Vagina (tissue), 2 donors: ENCODE results near the gene CAB39. TPM values are rescaled to one million over a fixed set of nuclear protein-coding genes. Genes with fewer than 3 reads are reported as not detected.

Source experiments
- DNase-seq, 2 donors: peaks; one replicate each; pipeline ENCODE4 v3.0.0-alpha.2; 2017; ENCODE audit errors: extremely low spot score in 2 of 2
- H3K27ac ChIP-seq: fragments of 200-600 bp; sonication (generic); one replicate; pipeline ENCODE4 v1.5.1; 2019
- H3K27me3 ChIP-seq: fragments of 200-600 bp; sonication (generic); one replicate; pipeline ENCODE4 v1.5.1; 2019
- H3K36me3 ChIP-seq, 2 donors: fragments of 200-600 bp; sonication (generic); one replicate each; pipeline ENCODE4 v1.5.1; 2017 to 2019
- H3K4me1 ChIP-seq: fragments of 200-600 bp; sonication (generic); one replicate; pipeline ENCODE4 v1.5.1; 2019
- H3K4me3 ChIP-seq, 2 donors: fragments of 200-600 bp; sonication (generic); 1 replicate in 1 of 2; 2 replicates in 1 of 2; pipeline ENCODE4 v1.5.1; 2016 to 2019
- H3K9me3 ChIP-seq: fragments of 200-600 bp; sonication (generic); one replicate; pipeline ENCODE4 v1.5.1; 2019
- POLR2A ChIP-seq, 2 donors: fragments of 450-650 bp; IDR thresholded peaks; one replicate each; pipeline ENCODE4 v1.6.1; 2017; ENCODE audit warnings: antibody characterized with exemption in 2 of 2, mild to moderate bottlenecking in 2 of 2, moderate library complexity in 2 of 2
- POLR2AphosphoS5 ChIP-seq, 2 donors: sonication (generic); formaldehyde crosslinking; IDR thresholded peaks; one replicate each; pipeline ENCODE4 v1.9.0; 2017; ENCODE audit warnings: antibody characterized with exemption in 2 of 2, mild to moderate bottlenecking in 2 of 2, low read depth in 1 of 2; ENCODE audit not compliant: insufficient read depth in 1 of 2
- intact Hi-C: fragments of 100-400 bp; cut with DNase I; formaldehyde crosslinking; loops from one replicate; pipeline ENCODE4 v1.15.1; 2023
- total RNA-seq: library from RNA; depleted of rRNA; stranded (reverse); fragments of >200 nt; gene quantifications from one replicate; pipeline ENCODE4 v1.2.3, GENCODE V29; 2016
- TF ChIP-seq, protein P1 (sequence below), 3 experiments: fragments of 450-650 bp in 2 of 3; fragments of 200-600 bp in 1 of 3; sonication (generic) in 1 of 3; IDR thresholded peaks; one replicate each; pipeline ENCODE4 v1.5.1; 2017 to 2019; ENCODE audit warnings: antibody characterized with exemption in 3 of 3, mild to moderate bottlenecking in 2 of 3, moderate library complexity in 2 of 3

CAB39 gene
- total RNA-seq, 1 donor from 2014 or later = 59.4 TPM

DNA sequence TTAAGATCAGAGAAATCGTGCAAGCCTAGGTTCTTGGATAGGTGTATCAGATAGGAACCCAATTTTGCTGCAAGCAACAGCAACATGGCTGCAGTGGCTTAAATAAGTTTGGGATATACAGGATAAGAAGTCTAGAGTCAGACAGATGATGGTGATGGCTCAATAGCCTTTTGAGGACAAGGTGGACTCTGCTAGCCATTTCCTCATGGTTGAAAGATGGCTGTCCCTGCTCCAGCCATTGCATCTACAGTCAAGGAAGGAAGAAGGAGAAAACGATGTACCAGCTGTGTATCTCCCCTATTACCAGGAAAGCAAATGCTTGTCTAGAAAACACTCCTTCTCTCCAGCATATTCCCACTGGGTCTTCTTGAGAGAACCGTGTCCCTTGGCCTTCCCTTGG lies 30.1 kb upstream of the CAB39 start:
- Histone ChIP-seq H3K27ac (no peak overlapping the region), H3K4me3 (no peak overlapping the region), H3K27me3 (no peaks in the 10 kb centered on the region), H3K36me3 (no peaks in the 10 kb centered on the region), H3K9me3 (no peaks in the 10 kb centered on the region), H3K4me1 (no peaks in the 10 kb centered on the region)
- intact Hi-C loops = no loop called here
- TF ChIP-seq, protein P1, sequence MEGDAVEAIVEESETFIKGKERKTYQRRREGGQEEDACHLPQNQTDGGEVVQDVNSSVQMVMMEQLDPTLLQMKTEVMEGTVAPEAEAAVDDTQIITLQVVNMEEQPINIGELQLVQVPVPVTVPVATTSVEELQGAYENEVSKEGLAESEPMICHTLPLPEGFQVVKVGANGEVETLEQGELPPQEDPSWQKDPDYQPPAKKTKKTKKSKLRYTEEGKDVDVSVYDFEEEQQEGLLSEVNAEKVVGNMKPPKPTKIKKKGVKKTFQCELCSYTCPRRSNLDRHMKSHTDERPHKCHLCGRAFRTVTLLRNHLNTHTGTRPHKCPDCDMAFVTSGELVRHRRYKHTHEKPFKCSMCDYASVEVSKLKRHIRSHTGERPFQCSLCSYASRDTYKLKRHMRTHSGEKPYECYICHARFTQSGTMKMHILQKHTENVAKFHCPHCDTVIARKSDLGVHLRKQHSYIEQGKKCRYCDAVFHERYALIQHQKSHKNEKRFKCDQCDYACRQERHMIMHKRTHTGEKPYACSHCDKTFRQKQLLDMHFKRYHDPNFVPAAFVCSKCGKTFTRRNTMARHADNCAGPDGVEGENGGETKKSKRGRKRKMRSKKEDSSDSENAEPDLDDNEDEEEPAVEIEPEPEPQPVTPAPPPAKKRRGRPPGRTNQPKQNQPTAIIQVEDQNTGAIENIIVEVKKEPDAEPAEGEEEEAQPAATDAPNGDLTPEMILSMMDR (IDR thresholded peaks at IDR 0.05) = no peak
- TF ChIP-seq POLR2A (IDR thresholded peaks at IDR 0.05) = no peak
- no peak for TF ChIP-seq POLR2AphosphoS5 (IDR thresholded peaks at IDR 0.05; ENCODE audit: insufficient read depth in 1 of 2, low read depth in 1 of 2)
- DNase-seq = no peak

DNA sequence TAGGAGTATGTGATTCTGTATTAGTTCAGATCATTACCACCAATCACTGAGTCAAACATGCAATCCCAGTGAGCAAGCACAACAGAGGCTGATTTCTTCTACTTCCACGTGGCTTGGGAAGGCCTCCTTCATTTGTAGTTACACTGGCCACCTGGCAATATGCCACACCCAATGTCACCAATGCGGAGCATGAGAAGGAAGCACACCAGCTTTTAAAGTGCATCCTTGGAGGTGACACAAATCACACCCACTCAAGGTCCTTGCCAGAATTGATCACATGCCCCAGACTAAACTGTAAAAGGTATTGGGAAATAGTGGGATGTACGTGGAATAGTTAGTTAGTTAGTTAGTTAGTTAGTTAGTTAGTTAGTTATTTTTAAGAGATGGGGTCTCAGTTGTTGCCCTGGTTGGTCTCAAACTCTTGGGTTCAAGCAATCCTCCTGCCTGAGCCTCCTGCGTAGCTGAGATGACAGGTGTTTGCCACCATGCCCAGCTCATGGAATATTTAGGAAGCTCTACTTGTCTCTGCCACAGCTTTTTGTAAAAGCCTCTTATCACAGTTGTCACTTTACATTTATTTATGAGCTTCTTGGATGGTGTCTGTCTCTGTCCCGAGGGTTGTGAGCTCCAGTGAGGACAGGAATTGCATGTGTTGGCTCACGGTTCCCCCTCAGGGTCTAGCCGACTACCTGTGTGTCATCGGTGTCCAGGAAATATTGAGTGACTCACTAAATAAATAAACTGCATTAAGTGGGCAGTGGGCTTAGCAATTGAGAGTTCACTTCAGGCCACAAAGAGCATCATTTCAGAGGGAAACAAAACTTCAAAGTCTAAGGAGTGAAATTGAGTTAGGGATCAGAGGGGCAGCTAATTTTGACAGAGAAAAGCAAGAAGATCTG lies 28.1 kb upstream of the CAB39 start:
- no peaks in the 10 kb centered on the region for H3K4me1 ChIP-seq
- intact Hi-C loops = no loop called here

DNA sequence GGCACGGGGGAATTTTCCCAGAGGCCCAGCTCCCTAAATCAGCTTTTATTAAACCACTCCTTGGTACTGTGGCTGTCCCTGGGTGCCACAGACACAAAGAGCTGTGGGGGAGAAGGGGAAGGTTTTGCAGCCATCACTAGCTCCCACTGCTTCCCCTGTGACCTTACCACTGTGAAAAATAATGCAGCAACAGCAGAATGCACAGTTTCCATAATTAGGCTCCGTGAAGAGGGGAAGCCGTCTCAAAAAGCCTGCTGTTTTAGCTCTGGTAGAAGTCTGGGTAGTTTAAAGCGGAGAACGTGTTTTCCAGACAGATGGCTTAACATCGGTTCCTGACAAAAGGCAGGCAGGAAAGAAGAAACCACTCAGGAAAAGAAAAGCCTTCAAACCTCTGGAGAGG lies 27.5 kb upstream of the CAB39 start:
- Histone ChIP-seq H3K4me1 (no peaks in the 10 kb centered on the region), H3K36me3 (no peaks in the 10 kb centered on the region), H3K27ac (no peak overlapping the region), H3K9me3 (no peaks in the 10 kb centered on the region), H3K4me3 (no peak overlapping the region), H3K27me3 (no peaks in the 10 kb centered on the region)
- DNase-seq = no peak
- intact Hi-C loops = no loop called here
- TF ChIP-seq POLR2A (IDR thresholded peaks at IDR 0.05) = no peak
- TF ChIP-seq, protein P1 (IDR thresholded peaks at IDR 0.05) = no peak
- TF ChIP-seq POLR2AphosphoS5 (IDR thresholded peaks at IDR 0.05; ENCODE audit: insufficient read depth in 1 of 2, low read depth in 1 of 2) = no peak

More for the DNA sequence above, 28.1 kb upstream of the CAB39 start:
- DNase-seq = no peak
- H3K9me3 ChIP-seq = no peaks in the 10 kb centered on the region
- no peak for TF ChIP-seq POLR2AphosphoS5 (IDR thresholded peaks at IDR 0.05; ENCODE audit: insufficient read depth in 1 of 2, low read depth in 1 of 2)
- TF ChIP-seq, protein P1 (IDR thresholded peaks at IDR 0.05) = no peak
- no peak for TF ChIP-seq POLR2A (IDR thresholded peaks at IDR 0.05)
- H3K27me3 ChIP-seq = no peaks in the 10 kb centered on the region
- no peak overlapping the region for H3K4me3 ChIP-seq
- no peak overlapping the region for H3K27ac ChIP-seq
- no peaks in the 10 kb centered on the region for H3K36me3 ChIP-seq

DNA sequence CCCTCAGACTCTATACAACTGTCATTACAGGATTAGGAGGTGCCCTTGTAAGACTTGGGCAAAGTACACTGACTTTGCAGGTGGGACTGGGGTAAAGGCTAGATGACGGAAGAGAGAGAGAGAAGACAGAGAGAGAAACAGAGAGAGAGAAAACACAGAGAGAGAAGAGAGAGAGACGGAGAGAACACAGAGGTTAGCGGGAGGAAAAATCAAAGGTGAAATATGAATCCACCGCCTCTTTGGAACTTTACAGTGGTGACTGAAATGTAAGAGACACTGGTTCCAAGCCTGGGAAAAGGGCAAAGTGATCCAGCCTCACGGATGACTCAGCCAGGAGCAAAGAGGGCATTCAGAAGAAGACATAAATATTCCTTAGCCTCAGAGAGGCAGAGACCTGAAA lies 25.1 kb upstream of the CAB39 start:
- no peaks in the 10 kb centered on the region for H3K27me3 ChIP-seq
- no peaks in the 10 kb centered on the region for H3K4me1 ChIP-seq
- TF ChIP-seq POLR2A (IDR thresholded peaks at IDR 0.05) (no peak), POLR2AphosphoS5 (IDR thresholded peaks at IDR 0.05; ENCODE audit: insufficient read depth in 1 of 2, low read depth in 1 of 2) (no peak)
- TF ChIP-seq, protein P1 (IDR thresholded peaks at IDR 0.05) = no peak
- no peak overlapping the region for H3K27ac ChIP-seq
- no peaks in the 10 kb centered on the region for H3K9me3 ChIP-seq
- intact Hi-C loops = no loop called here
- H3K4me3 ChIP-seq = no peak overlapping the region
- DNase-seq = no peak
- no peaks in the 10 kb centered on the region for H3K36me3 ChIP-seq

DNA sequence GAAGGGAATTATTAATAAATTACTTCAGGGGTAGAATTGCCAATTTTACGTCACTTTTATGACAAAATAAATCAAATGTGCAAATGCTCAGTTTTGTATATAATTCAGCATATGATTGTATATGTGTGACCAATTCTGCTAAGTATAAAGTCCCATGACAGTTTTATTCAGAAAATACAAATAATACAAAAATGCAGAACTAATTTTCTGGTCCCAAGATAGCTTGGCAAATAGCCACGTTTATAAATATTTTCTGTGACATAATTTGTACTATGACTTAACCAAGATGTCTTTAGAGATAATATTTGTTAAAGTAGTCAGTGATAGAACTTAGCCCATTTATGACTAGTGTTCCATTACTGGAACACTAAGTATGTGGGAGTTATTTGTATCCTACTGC lies 24.2 kb upstream of the CAB39 start:
- Histone ChIP-seq H3K27me3 (no peaks in the 10 kb centered on the region), H3K9me3 (no peaks in the 10 kb centered on the region), H3K4me1 (no peaks in the 10 kb centered on the region), H3K4me3 (no peak overlapping the region), H3K36me3 (no peaks in the 10 kb centered on the region), H3K27ac (no peak overlapping the region)
- DNase-seq = no peak
- TF ChIP-seq, protein P1 (IDR thresholded peaks at IDR 0.05) = no peak
- intact Hi-C loops = no loop called here
